T-helper 2 cell treated with Interferon-gamma antibody and Interleukin-4, amounts not matched to agents 100 ng/mL and 5 ng/mL, for 36 hours (primary cell): ENCODE results near the gene KDM4B. TPM values are rescaled to one million over a fixed set of nuclear protein-coding genes. Genes with fewer than 3 reads are reported as not detected.

ENCODE experiments used
- intact Hi-C: fragments of 100-400 bp; cut with micrococcal nuclease; formaldehyde crosslinking; loops from one replicate; pipeline ENCODE4 v1.15.1; 2023
- total RNA-seq: library from RNA; stranded (reverse); gene quantifications from 2 replicates; pipeline ENCODE4 v1.2.3, GENCODE V29; 2022

The KDM4B gene
- total RNA-seq, 1 donor from 2014 or later = 35.0 TPM

- intact Hi-C loops = no loop called here
These were observed 99.5 kb downstream of the KDM4B start for GRCh38 chr19:5068233-5069072.

GRCh38 chr19:5070331-5070730 lies 101.4 kb downstream of the KDM4B start:
- intact Hi-C loops = no loop called here

DNA sequence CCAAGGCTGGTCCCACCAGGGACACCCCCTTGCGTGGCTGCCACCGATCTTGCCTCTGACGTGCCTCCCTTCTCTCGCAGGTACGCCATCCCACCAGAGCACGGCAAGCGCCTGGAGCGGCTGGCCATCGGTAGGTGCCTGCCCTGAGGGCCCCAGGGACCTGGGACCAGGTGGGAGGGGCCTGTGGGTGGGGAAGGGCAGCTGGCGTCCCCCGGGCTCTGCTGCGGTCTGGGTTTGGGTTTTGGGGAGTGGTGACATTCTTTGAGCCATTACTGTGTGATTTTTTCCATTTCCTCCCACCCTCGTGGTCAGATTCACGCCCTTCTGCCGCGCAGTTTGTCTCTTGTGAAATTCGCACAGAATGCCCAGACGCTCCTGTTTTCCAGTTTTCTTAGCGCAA lies 102.0 kb downstream of the KDM4B start:
- intact Hi-C loops = no loop called here

DNA sequence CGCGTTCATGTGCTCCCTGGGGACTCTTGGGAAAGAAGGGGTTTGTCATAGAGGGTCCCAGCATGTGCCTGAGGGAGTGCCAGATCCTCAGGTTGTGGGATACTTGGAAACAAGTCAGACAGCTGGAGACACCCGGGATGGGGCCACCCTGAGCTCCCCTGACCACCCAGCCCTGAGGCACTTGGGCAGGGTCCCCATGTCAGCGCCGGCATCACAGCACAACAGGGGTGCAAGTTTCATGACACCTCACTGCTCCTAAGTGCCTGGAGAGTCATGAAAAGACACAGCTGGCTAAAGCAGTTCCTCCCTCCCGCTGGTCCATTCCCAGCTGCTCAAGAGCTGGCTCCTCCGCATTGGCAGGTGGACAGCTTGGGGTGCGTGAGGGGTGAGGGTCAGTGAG lies 102.7 kb downstream of the KDM4B start:
- intact Hi-C loops = no loop called here

- intact Hi-C loops = no loop called here
These were observed 103.2 kb downstream of the KDM4B start for GRCh38 chr19:5072115-5072514.

GRCh38 chr19:5073153-5073844 lies 104.4 kb downstream of the KDM4B start:
- intact Hi-C loops = no loop called here

DNA sequence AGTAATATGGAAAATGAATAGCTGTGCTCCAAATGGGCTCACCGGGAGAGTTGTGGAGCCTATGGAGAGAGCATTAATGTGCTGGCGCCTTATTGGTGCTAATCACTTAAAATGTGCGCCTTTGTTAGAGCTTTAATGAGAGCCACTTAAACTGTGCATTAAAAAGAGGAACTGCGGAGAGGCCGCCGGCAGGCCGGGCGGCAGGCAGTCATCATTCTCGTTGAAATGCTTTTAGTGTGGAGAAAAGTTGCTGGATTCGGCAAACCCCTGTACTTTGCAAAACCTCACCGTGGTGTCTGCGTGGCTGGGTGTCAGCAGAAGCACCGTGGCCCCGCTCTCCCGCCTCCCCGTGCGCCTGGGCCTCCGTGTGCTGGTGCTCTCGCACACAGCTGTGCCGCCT lies 105.5 kb downstream of the KDM4B start:
- intact Hi-C loops = no loop called here

DNA sequence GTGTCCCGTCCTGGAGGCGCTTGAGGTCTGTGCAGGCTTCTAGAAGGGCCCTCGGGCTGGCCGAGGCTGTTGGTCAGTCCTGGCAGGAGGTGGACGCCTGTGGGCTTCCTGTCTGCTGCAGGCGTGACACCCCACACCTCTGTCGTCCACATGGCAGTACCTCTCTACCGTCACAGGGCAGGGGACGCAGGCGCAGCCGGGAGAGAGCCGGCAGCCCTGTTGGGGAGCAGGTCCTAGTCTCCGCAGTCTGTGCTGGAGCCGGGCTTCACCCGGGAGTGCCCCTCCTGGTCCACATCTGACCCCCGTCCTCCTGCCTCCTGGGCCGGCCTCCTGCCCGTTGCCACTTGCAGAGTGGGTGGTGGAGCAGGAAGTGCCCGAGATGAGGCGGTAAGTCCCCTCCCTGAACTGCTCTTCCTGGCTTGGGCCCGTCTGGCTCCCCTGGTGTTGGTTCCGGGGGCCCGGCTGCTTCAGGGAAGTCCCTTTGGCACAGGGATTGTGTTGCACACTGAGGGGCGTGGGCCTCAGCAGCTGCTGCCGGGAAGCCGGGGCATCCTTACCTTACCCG lies 106.0 kb downstream of the KDM4B start:
- intact Hi-C loops = no loop called here

- intact Hi-C loops = no loop called here
These were observed 106.7 kb downstream of the KDM4B start for GRCh38 chr19:5075597-5075996.

- intact Hi-C loops = no loop called here
These were observed 107.7 kb downstream of the KDM4B start for GRCh38 chr19:5076440-5077208.

DNA sequence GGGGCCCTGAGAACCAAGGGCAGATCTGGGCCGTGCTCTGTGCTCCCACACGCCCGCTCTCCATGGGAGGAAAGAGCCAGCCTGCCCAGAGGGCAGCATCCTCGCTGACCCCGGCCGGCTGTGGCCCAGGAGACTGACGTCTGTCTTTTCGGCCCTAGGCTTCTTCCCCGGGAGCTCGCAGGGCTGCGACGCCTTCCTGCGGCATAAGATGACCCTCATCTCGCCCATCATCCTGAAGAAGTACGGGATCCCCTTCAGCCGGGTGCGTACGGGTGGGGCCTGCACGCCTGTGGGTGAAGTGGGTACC lies 108.2 kb downstream of the KDM4B start:
- intact Hi-C loops = no loop called here

DNA sequence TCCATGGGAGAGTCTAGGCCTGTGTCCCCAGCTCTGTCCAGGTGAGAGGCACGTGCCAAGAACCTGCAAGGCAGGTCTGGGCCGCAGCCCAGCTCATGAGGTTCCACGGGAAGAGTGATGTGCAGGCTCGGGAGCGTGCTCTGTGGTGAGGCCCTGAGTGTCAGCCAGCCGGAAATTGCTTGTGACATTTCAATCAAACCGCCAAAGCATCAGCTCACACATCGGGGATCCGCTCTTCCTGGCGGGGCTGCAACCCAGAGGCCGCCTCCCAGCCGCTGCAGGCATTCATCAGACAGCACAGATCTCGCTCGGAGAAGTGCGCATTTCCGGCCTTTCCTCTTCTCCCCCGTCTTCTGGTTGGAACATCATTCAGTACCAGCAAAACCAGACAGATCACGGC lies 109.3 kb downstream of the KDM4B start:
- intact Hi-C loops = no loop called here

DNA sequence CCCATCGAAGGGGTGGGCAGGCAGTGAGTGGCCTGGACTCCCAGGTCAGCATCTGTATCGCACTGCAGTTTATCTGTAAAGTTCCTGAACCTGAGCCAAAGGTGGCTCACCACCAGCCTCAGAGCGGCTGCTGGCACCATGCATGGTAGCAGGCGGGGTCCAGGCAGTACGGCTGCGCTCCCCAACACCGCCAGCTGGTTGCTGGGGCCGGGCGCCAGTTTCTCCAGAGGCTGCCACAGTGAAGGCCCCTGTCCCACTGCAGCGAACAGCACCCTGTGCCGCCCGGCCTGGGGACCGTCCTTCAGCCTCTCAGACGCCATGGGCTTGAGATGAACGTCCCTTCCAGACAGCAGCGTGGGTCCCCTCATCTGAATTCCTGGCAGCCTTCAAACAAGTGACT lies 109.8 kb downstream of the KDM4B start:
- intact Hi-C loops = no loop called here

DNA sequence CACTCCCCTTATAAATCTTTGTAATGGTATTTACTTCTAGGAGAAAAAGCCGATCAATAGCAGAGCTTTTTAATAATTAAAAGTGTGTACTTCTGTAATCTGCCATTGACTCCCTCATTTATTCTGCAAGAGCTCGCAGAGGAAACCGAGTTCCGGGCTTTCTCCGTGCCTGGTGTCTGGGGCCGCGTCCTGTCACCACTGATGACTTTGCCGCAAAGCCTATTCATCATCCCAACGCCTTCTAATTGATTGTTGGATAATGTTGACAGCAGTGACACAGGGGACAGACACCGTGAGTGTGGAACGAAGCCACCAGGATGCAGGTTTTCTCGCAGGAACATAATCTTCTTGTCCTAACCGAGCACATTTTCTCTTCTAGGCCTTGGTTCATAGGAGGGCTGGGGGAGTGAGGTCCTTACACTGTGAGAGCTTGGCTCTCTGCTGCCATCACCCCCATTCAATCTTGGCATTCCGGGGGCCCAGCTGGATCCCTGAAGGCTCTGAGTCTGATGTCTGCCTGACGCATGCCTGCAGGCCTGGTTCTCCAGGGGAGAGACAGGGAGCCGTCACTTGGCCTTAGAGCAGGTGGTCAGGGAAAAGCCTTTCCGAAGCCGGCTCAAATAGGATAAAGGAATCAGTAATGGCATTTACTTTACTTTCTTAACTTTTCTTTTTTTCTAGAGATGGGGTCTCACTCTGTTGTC lies 110.3 kb downstream of the KDM4B start:
- intact Hi-C loops = no loop called here

DNA sequence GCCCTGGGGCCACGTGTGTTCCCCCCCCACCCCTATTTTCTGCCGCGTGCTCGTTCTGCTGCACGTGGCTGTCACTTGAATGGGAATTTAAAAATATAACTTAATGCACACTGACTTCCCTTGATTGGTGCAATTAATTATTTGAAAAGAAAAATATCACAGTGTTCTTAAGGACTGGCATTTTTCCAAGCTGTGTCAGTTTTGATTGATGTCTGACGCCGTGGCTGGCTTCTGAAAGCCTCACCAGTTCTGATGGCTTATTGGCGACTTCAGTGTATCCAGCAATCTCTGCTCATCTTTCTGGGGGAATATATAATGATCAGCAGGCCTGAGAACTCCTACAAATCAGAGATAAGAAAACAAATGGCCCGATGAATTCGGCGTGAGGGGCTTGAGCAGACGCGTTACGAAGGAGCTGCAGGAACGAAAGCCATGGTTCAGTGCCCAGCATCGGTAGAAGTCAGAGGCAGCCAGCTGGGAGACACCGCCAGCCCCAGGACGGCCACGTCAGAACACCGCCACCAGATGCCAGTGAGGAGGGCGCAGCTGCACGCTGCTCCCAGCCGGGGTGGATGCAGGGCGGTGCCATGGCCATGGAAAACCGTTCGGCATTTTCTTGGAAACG lies 111.2 kb downstream of the KDM4B start:
- intact Hi-C loops = no loop called here

- intact Hi-C loops = no loop called here
These were observed 111.9 kb downstream of the KDM4B start for GRCh38 chr19:5080809-5081208.

DNA sequence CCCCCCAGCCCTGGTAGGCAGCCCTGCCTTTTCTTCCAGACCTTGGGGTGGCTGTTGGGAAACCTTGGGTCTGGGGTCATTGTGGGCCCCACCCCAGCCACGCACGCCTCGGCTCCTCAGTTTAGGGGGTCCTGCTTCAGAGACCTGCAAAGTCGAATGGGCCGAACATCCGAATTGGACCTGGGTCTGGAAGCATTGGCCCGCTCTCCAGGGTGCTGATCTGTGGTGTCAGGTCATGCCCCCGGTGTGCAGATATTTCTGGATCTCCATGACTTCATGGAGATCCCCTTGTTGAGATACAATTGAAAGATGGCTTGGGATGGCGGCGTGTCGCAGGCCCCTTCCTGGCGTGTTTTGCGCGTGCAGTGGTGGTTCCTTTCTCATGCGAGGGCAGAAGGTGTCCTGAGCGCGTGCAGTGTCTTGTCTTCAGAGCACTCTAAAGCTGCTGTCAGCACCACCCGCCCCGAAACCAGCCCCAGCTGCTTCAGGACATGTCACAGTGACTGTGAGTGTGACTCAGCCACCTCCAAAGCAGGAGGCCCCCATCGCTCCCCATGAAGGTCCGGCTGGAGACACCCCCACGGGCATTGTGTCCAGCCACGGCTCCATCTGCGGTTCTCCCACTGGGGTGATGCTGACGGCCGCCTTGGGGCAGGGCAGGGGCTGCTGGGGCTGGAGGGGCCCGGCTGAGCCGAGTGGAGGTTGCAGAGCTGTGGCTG lies 112.7 kb downstream of the KDM4B start:
- intact Hi-C loops = no loop called here

GRCh38 chr19:5083547-5083965 lies 114.6 kb downstream of the KDM4B start:
- intact Hi-C loops = no loop called here

DNA sequence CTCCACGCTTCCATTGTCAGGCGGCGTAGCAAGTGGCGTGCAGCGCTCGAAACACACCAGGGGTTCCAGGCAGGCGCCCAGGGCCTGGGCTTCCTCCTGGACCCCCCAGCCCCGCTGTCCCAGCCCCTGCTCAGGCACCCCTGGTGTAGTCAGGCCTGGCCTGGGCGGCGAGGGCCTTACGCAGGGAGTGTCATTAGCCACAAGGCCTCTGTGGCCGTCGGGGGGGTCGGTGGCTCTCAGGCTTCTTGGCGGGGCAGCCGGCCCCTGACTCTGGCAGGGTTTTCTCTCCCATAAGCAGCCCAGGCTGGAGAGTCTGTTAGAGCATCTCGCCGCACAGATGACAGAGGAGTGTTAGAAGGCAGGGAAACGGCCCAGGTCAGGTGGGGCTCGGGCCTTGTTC lies 116.7 kb downstream of the KDM4B start:
- intact Hi-C loops = no loop called here

DNA sequence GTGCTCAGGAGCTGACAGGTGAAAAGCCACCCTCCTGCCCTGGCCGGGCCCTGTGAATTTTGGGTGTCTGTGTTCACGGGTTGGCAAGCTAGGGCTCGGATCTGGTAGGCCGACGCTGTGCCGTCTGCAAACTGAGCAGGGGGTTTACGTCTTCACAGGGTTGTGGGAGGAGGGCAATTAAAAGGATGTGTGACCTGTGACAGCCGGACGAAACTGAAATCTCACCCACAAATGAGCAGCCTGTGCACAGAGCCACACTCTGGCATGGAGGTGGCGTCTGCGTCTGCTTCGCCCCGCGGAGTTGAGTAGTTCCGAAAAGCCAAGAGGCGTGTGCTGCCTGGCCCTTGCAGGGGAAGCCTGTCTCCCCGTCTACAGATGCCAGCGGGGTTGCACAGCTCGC lies 117.3 kb downstream of the KDM4B start:
- intact Hi-C loops = no loop called here
